GM12874 (cell line): Measurements from ENCODE around the gene ANKS3.

Experiments
- CTCF ChIP-seq: IDR thresholded peaks from 2 replicates; pipeline ENCODE4 v1.5.1; 2011; ENCODE audit warnings: low read depth, mild to moderate bottlenecking, control low read depth, low read length, moderate library complexity; ENCODE audit not compliant: insufficient read depth

Gene ANKS3

GRCh38 chr16:4679156-4679849 is 54.8 kb downstream of the ANKS3 start:
- no peak for TF ChIP-seq CTCF

- no peak for TF ChIP-seq CTCF
Measured at GRCh38 chr16:4678596-4678995, 55.5 kb downstream of the ANKS3 start.

- TF ChIP-seq CTCF: no peak
Measured at GRCh38 chr16:4677994-4678393, 56.1 kb downstream of the ANKS3 start.

- TF ChIP-seq CTCF: no peak
Measured at GRCh38 chr16:4677390-4677789, 56.7 kb downstream of the ANKS3 start.

- TF ChIP-seq CTCF: no peak
Measured at GRCh38 chr16:4676831-4677230, 57.2 kb downstream of the ANKS3 start.

GRCh38 chr16:4675864-4676786 is 57.9 kb downstream of the ANKS3 start:
- no peak for TF ChIP-seq CTCF

- TF ChIP-seq CTCF: no peak
Measured at GRCh38 chr16:4674926-4675530, 59.0 kb downstream of the ANKS3 start.
